GM21381 (cell line): Measurements from ENCODE around the gene HOXA6.

Source experiments
- ATAC-seq: cut with Tn5 transposase; IDR thresholded peaks from one replicate; pipeline ENCODE4 v1.9.1; 2021; ENCODE audit warnings: mild to moderate bottlenecking, moderate library complexity; ENCODE audit not compliant: unreplicated experiment

The HOXA6 gene

DNA sequence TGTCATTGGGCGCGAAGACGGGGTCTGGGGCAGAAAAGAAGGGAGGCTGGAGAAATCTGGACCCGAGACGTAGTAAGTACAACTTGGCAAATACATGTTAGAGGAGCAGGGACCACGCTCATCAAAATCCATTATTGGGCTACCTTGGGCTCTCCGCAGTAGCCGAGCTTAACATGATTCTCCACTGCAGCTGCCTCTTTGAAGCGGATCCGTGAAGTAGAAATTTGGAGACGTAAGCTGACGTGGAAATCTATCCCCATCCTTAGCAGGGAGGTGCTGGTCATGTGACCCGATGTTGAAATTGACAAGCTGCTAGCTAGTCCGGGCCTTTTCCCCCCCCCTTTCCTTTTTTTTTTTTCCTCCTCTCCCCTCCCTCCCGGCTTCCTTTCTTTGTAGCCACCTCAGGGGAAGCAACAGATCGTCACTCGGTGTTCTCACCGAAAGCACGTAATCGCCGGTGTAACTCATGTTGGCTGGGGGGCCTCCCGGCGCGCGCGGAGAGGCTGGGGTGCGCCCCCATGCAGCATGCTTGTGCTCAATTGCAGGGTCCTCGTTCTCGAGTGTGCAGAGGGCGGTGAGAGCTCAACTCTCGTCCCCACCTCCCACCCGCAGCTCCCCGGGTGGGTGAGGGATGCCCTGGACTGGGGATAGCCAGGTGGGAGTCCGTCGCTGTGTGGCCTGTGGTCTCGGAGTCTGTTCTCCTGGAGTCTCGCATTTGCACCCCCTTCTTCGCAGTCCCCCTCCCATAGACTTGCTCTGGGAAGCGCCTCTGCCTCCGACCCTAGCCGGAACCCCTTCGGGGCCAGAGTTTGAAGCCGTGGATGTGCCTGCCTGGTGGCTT, 37.7 kb upstream of the HOXA6 start, which contains the start of gene HOXA11:
Gene HOXA11, minus strand, starts transcription at position 220 of the 841 bp plus-strand sequence. Its CDS starts 88 bp downstream, at position 132.
- no peak for ATAC-seq

DNA sequence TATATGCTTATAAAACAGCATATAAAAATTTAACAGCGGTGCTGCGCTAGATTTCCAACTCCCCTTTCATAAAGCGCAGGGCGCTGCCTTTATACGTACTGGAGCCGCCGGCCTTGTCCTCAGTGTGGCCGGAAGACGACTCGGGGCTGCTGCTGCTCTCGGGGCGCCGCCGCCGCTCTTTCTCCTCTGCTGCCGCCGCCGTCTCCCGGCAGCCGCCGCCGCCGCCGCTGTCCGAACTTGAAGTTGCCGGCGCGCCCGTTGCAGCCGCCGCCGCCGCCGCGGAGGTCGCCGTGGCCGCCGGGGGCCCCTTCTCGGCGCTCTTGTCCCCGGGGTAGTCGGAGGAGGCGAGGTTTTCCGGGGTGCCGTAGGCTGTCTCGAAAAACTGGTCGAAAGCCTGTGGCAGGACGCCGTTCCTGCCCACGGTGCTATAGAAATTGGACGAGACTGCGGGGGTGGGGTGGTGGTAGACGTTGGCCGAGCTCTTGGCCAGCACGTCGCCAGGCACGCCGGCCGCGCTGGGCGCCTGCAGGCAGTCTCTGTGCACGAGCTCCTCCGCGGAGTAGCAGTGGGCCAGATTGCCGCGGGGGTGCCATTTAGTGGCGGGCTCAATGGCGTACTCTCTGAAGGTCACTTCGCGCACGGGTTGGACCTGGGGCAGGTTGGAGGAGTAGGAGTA, 36.9 kb upstream of the HOXA6 start:
- ATAC-seq = no peak

DNA sequence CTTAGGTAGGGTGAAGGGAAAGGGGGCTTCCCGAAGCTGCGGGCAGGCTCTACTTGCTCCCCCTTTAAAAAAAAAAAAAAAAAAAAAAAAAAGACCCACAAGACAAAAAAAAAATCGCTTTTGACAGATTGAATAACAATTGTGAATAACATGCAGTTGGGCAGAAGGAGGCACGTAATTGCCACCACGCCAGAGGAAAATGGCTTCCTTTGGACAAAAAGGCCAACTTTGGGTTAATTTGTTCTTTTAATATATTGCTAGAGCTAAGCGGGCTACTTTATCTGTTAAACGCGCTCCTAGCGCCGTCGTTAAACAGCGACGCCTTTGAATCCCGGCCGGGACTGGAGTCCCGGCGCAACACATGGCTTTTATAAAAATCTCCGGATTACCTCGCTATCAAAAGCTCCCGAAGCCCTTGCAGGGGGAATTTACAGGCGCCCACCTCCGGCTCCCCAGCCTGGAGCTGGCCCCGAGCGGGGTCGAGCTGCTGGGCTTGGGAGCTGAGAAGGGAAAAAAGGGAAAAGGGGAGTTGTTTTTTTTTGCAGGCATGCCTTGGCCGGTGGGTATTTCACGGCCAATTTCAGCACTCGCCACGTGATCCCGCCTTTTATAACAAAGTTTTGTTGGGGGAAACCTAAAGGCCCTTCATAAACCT, 36.2 kb upstream of the HOXA6 start:
- no peak for ATAC-seq

DNA sequence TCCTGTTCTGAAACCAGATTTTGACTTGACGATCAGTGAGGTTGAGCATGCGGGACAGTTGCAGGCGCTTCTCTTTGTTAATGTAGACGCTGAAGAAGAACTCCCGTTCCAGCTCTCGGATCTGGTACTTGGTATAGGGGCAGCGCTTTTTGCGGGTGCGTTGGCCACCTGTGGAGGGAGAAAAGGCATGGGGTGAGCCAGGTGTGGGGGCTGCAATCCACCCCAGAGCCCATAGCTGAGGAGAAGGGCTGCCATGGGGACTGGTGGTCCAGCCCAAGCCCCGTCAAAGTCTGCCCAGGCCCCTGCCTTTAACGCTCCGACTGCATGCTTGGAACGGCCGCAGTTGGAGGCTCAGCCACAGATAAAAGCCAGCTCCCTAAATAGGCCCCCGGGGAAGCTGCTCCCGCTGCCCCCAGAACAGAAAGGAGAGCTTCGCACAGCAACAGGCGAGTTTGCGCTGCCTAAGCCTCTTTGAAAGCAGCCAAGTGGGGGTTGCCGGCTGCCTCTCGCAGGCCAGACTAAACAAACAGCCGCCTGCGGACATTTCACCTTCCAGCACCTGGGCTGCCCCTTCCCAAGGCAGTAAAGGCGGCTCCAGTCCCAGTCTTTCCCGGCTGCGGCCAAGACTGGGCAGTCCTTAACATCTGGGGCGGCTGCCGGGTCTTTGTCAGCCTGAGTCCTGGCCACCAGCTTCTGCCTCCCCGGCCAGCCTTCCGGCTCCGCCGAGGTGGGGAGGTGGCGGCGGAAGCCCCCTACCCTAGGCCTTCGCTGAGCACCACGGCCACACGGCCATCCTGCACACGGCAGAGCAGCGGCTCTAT, 35.5 kb upstream of the HOXA6 start:
- ATAC-seq = no peak

DNA sequence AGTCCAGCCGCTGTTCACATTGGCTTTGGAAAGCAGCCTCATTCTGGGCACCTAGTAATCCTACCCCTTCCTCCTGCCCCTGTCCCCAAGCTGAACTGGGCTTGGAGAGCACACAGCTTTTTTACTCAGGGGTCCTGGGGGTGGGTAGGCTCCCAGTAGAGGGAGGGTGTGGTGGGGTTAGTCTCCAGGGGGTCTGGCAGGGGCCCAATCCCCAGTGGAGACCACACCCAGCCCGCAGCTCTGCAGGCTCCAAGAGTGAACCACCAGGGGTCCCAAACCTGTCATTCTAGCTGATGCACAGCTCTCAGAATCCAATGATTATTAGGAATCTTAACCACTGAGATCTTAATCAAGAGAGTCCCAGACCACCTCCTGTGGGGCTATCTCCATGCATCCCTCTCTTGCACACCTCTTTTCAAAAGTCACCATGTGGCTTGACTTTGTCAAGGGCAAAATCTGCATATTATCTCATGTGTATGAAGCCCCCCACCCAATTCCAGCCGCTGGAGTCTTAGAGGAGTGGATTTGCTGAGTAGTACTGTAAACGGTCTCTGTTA, 34.8 kb upstream of the HOXA6 start:
- ATAC-seq = no peak

DNA sequence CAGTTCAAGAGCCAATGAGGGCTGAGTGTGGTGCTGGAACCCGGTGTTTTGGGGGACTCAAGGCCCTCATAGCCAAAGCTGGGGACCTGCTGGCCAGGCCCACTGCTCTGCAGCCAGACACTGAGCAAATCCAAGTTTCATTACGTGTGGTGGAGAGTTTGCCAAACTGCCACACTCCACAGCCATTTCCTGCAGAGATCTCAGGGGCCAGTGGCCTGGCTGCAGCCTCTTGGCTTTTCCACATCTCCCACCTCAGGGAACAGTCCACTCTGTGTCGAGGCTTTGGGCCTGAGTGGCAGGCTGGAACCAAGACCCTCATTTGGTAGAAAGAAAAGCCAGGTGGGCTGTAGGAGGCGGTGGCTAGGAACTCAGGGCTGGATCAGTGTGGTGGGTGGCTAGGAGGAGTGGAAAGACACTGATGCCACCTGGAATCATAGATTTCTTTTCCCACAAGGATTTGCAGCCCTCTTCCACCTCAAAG, 34.3 kb upstream of the HOXA6 start:
- no peak for ATAC-seq

DNA sequence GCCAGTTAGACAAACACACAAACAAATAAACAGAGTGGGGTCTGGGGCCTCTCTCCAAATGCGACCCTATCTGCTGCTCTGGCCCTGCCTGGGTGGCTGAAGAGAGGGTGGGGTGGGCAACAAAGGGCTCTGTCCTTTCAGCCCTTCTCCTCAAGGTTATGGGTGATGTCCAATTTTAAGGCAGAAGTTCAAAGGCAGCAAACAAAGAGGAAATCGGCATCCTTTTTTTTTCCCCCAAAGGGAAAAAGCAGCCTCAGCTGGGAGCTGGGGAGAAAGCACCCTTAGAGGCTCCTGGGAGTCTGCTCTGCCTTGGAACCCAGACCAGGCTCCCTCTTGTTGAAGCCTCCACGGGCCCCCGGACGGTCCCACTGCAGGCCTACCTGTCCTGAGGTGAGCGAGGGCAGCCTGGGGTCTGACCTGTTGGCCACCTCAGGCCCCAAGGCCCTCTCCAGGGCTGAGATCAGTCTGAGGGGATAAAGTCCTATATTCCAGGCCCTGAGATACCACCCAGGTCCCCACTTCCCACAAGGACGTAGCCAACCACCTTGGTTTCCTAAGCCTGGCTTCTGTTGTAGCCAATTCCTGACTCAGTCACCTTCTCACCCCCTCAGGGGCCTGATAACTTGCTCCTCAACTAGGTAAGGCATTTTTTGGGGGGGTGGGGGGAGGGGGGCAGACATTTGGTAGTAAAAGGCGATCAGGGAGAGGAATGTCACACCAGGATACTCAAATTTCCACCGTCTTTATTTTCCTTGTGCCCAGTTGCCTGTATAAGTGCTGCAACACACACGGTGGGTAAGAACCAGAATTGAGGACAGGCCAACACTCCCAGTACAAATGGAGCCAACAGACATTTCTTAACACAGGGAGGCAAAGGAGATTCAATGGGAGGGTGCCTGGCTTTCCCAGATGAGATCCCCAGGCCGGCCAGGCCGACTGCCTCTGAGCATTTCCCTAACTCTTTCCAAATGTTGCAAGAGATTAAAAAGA, 33.2 kb upstream of the HOXA6 start:
- no peak for ATAC-seq

DNA sequence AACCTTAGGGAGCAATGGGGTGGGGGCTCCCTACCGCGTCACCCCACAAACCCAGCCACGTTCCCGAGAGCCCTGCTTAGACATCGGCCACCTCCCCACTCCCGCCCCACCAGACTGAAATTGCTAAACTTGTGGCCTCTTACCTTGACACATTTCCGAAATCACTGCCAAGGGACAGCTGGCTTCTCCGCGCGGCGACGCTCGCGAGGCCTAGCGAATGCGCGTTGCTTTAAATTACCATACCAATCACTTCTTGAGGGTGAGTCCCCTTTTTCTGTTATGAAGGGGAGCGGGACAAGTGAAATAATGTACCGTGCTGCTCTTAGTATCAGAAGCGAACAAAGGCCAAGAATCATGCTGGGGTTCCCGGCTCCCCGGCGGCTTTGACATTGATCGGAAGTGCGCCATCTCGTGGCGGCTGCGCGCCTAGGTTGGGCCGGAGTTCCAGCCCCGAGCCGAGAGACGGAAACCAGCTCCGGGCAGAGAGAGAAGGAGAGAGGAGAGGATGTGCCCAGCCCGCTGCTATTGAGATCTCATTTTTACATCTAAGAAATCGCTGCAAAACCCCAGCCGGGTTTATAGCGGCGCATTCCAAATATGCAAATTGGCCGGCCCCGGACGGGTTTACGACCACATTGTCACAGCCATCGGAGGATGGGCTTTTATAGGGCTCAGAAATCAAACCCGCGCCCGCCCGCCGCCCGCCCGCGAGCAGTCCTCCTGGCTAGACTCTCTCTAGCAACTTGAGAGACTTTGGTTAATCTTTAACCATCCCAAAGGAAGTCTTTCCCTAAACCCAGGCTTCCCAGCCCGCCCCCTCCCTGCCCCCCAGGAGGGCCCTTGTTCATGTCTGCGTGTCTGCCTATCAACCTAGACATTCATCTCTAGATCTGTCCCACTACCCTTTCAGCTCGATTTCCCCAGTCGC, 32.2 kb upstream of the HOXA6 start:
- ATAC-seq = no peak

DNA sequence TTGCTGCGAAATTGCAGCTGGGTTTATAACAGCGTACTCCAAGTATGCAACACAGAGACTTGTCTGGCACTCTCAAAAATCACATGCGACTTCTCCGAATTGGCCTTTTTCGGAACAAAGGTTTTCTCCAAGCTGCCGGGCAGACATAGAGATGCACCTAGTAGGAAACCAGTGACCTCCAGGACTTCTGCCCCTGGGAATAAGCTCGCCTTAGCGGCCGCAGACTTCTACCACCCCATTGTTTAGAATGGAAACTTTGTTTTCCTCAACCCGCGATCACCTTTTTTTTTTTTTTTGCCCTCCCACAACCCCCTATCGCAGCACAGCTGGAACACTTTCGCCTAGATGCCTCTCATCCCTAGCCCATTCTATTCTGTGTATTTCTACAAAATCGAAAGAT, 31.5 kb upstream of the HOXA6 start:
- no peak for ATAC-seq

DNA sequence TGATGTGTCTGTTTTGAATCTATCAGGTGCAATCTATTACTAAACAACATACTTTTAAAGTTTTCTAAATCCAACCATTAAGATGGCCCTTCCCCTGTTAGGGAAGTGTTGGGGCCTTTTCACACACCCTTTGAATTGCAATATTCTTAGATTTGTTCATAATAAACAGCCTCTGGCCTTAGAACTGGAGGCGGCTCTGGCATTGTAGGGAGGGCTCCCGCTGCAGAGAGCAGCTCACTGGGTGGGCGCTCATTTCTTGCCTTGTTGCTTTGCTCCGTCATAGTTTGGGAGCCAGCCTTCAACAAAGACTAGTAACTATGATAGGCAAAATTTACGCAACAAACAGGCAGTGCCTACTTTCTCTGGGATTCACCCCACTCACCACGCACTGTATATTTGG, 30.8 kb upstream of the HOXA6 start:
- ATAC-seq = no peak

DNA sequence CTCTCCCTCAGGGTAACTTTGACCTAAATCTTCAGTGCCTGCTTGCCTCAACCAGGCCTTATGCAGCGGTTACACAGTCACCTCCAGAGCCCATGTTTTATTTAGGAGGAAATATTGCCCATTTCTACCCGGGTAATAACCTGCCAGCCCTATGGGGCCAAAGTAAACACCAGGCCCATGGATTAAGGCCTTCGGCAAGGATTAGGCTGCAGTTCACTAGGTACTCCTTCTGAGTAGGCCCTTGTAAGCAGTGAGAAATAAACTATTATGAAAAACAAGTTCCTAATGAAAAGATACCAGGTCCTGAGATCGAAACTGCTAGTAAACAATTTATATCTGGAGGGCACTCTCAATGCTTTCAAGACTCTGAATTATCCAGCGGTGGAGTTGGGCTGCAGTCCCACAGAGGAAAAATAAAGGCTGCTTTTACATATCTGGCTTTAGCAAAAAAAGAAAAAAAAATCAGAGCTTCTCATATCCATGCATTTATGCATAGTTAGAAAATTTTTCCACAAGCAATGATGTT, 30.3 kb upstream of the HOXA6 start:
- no peak for ATAC-seq

DNA sequence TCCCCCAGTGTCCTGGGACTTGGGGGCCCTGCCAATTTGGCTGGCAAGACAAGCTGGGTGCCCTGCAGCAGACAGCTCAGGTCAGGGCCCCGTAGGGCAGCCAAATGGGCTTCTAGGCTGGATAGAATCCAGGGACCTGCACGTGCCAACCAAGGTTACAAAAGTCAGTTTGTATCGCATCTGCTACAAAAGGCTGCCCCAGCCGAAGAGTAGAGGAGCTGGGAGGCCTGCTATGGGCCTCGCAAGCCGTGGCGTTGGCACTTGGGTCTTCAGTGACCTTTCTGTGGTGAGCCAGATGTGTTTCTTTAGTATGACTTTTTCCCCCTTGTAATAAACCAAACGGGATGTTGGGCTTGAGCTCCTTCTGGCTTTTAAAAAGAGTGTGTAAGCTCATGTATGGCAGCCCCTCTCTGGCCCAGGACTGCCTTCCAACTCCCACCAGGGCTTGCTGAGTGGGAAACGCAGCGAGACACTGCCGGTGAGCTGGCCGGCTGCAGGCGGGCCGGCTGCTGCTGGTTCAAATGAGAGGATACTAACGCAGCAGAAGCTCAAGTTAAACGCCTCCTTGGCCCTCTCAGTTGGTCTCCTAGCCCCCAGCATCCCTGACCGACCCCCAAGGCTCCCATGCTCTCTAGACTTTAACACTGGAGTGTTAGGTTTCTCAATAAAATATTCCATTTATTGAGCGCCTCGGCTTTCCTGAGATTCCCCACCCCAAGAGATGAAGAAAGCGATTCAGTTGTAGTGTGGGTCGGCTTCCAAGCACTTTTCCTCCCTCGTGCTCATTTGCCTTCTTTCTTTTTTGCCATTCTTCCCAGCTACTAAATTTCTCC, 29.6 kb upstream of the HOXA6 start:
- no peak for ATAC-seq

DNA sequence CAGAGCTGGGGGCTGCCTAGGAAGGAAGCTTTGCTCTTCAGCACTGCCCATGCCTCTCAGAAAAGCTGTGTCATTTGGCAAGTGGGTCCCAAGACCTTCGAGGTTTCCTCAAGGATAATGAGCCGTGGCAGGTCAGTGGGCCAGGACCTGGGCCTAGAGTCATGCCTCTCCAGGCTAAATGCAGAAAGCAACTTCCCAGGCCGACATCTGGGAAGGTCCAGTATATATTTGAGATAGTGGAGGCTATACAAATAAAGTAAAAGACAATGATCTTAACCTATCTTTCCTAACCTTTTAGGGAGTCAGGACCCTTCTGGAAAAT, 28.9 kb upstream of the HOXA6 start:
- no peak for ATAC-seq

DNA sequence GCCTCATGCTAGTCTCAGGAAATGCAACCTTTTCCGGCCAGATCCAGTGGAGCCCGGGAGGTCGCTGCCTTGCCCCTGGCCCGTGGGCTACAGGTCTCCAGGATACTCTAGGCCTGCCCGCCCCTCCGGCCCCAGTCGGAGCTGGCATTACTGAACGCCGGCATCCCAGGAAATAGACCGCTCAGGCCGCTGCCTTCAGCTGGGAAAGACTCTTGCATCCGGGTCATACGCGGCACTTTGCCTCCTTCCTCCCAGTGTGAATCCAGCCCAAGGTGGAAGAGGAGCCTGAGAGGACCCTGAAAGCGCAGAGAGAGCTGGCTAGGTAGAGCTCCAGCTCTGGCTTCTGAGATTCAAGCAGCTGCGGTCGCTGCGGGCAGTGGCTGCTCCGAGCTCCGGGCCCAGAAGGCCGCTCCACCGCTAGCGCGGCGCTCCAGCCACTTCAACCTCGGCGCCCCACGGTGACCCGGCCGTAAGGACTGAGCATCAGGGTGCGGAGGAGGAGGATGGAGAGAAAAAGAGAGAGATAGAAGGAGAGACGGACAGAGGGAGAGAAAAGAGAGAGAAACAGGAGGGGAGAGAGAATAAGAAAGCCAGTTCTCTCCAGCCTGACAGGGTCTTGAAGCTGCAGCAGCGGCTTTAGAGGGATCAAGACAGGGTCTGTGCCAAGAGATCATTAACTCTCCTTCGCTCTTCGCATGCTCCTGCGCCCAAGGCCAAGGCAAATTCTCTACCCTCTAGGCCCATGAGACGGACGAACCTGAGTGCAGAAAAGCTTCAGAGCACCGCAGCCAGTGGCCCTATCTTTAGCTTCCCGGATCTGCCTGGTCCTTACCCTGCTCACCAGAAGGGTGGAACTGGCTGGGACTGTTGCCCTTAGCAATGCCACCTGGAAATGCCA, 28.3 kb upstream of the HOXA6 start:
- no peak for ATAC-seq

DNA sequence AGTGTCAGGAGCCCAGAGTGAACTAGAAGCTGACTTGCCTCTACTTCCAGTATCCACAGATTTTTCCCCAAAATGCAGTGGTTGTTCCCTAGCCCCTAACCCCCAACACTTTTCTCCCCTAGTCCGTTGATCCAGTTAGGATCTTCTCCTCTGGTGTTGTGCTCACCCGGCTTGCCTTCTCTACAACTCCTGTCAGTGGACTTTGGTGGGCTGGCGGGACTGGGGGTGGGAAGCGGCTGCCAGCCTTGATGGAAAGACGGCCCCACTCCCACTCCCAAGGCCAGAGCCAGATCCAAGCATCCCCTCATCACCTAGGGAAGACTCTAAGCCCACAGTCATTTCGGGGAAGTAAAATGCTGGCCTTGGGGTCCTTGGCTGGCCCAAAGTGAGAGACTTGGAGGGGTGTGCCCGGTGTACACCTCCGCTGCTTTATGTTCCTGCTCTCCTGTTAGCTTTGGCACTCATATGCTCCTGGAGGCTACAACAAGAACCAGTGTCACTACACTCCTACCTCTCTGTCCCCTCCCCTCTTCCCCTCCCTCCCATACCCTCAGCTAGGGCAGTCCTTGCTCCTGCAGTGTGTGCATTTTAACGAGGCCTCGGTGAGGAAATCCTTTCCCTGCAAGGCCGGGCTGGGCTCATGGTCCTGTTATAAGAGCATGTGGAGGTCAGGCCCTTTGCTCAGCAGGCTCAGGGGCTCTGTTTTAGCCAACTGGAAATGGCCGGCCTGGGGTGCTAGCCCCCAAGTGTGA, 27.5 kb upstream of the HOXA6 start:
- no peak for ATAC-seq
